HG02642 (cell line): ENCODE data around the gene MRPL51.

Experiments used
- ATAC-seq: cut with Tn5 transposase; IDR thresholded peaks from one replicate; pipeline ENCODE4 v1.9.1; 2021; ENCODE audit warnings: mild to moderate bottlenecking; ENCODE audit not compliant: unreplicated experiment, poor library complexity

Gene MRPL51

DNA sequence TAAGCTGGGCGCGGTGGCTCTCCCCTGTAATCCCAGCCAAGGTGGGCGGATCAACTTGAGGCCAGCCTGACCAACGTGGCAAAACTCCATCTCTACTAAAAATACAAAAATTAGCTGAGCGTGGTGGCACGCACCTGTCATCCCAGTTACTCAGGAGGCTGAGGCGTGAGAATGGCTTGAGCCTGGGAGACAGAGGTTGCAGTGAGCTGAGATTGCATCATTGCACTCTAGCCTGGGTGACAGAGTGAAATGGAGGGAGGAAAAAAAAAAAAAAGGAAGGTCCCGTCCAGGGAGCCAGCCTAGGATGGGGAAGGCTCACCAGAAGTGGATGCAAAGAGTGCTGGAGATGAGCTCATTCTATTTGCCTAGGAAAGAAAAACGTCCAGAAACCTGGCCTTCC, 50.2 kb downstream of the MRPL51 start:
- ATAC-seq = no peak
